Epithelial cell of proximal tubule (primary cell): Measurements from ENCODE around the gene SEPTIN1. TPM values are rescaled to one million over a fixed set of nuclear protein-coding genes. Genes with fewer than 3 reads are reported as not detected.
"Not testable (repeated sequence)": the region's sequence is repeated elsewhere in the genome, so short reads cannot be mapped to it uniquely, and the experiment has no call there.

Experiments used
- DNase-seq: peaks from one replicate; pipeline ENCODE4 v3.0.0-alpha.2; 2011; ENCODE audit warnings: low read depth
- H3K4me3 ChIP-seq: 2 replicates; pipeline ENCODE4 v1.5.1; 2011; ENCODE audit warnings: low read depth, mild to moderate bottlenecking, low read length
- total RNA-seq: library from RNA; depleted of rRNA; stranded (reverse); fragments of >200 nt; gene quantifications from 2 replicates; pipeline ENCODE4 v1.2.3, GENCODE V29; 2015
- TF ChIP-seq, protein P1 (sequence below): conservative IDR thresholded peaks from 2 replicates; pipeline ENCODE4 v1.5.1; 2012; ENCODE audit warnings: low read depth, mild to moderate bottlenecking, low read length

The SEPTIN1 gene
- total RNA-seq, 1 donor from 2014 or later = 0.23 TPM

DNA sequence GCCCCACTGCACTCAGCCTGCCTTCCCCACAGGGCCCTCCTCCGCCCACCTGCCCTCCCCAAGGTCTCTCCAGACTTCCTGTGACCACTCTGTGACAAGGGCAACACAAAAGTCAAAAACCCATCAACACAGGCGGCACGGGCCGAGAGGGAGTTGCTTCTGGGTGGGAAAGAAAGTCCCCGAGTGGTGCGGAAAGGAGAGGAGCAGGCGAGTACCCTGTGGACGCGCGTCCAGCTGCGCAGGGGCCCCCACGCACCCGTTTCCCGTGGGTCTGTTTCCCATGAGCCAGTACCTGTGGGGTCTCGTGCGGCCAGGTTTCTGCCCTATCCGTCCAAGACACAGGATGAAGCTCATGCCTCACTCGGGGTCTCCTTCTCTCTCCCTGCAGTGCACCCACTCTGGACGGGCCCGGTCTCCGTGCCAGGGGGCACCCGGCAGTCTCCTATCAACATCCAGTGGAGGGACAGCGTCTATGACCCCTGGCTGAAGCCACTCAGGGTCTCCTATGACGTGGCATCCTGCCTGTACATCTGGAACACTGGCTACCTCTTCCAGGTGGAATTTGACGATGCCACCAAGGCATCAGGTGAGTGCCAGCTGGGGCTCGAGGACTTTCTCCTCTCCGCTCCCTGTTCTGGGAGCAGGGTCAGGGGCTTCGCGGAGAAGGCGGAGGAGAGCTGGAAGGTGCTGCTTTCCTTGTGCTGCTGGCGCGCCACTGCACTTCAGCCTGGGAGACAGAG lies 39.4 kb downstream of the SEPTIN1 start:
- TF ChIP-seq, protein P1, sequence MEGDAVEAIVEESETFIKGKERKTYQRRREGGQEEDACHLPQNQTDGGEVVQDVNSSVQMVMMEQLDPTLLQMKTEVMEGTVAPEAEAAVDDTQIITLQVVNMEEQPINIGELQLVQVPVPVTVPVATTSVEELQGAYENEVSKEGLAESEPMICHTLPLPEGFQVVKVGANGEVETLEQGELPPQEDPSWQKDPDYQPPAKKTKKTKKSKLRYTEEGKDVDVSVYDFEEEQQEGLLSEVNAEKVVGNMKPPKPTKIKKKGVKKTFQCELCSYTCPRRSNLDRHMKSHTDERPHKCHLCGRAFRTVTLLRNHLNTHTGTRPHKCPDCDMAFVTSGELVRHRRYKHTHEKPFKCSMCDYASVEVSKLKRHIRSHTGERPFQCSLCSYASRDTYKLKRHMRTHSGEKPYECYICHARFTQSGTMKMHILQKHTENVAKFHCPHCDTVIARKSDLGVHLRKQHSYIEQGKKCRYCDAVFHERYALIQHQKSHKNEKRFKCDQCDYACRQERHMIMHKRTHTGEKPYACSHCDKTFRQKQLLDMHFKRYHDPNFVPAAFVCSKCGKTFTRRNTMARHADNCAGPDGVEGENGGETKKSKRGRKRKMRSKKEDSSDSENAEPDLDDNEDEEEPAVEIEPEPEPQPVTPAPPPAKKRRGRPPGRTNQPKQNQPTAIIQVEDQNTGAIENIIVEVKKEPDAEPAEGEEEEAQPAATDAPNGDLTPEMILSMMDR = no peak
- no peak for DNase-seq
- no peak overlapping the region for H3K4me3 ChIP-seq

DNA sequence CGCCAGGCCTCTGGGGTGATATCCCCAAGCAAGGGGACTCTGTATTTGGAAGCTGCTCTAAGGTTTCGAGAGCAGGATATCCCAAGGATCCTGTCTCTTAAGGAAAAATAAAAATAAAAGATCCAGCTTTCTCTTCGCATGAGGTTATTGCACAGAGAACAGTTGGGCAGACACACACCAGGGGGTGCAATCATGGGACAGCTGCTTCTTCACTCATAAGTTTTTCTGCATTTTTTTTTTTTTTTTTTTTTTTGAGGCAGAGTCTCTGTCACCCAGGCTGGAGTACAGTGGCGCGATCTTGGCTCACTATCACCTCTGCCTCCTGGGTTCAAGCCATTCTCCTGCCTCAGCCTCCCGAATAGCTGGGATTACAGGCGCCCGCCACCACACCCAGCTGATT lies 40.4 kb downstream of the SEPTIN1 start:
- TF ChIP-seq, protein P1 = peak; percentile 17
- DNase-seq, H3K4me3 ChIP-seq: not testable (repeated sequence)

DNA sequence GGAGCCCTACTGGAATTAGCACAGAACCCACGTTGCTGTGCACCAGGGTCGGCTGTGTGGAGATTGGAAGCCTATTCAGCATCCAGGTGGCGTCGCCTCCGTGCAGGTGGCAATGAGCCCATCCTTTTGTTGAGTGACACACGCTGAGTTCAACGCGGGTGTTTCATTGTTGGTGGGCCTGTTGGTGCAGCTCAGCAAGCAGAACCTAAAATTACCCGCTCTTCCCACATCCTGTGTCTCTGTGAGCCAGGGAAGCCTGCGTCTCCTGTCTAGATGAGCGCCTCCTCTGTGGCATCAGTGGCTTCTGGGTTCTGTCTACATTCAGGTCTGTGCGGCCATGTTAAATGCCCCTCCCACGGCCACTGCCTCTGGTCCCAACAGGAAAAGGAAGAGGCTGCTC lies 41.7 kb downstream of the SEPTIN1 start:
- TF ChIP-seq, protein P1 = no peak
- no peak overlapping the region for H3K4me3 ChIP-seq
- DNase-seq = no peak

DNA sequence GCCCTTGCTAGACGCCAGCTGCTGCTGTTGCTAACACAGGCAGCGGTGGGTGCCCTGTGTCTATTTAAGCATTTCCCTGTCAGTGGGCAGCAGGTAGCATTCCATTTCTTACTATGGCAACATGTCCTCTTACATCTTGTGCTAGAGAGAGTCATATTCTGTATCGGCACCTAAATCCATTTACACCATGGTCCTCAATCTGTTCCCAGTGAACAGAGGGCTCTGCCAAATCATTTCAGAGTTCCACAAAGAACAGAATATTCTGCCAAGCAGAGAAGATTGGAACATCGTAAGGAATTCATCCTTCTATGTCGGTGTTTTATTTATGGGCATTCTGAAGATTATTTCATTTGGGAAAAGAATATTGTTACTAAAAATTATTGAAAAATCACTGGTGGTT lies 43.6 kb downstream of the SEPTIN1 start:
- not testable (repeated sequence) for DNase-seq, H3K4me3 ChIP-seq

DNA sequence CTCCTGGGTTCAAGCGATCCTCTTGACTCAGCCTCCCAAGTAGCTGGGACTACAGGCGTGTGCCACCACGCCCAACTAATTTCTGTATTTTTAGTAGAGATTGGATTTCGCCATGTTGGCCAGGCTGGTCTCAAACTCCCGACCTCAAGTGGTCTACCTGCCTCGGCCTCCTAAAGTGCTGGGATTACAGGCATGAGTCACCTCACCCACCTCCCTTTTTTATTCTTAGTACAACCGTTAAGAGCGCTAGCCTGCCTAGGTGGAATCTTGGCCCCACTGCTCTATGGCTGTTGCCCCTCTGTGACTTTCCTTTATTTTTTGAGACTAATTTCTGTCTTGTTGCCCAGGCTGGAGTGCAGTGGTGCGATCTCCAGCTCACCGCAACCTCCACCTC lies 44.4 kb downstream of the SEPTIN1 start:
- not testable (repeated sequence) for DNase-seq, H3K4me3 ChIP-seq

DNA sequence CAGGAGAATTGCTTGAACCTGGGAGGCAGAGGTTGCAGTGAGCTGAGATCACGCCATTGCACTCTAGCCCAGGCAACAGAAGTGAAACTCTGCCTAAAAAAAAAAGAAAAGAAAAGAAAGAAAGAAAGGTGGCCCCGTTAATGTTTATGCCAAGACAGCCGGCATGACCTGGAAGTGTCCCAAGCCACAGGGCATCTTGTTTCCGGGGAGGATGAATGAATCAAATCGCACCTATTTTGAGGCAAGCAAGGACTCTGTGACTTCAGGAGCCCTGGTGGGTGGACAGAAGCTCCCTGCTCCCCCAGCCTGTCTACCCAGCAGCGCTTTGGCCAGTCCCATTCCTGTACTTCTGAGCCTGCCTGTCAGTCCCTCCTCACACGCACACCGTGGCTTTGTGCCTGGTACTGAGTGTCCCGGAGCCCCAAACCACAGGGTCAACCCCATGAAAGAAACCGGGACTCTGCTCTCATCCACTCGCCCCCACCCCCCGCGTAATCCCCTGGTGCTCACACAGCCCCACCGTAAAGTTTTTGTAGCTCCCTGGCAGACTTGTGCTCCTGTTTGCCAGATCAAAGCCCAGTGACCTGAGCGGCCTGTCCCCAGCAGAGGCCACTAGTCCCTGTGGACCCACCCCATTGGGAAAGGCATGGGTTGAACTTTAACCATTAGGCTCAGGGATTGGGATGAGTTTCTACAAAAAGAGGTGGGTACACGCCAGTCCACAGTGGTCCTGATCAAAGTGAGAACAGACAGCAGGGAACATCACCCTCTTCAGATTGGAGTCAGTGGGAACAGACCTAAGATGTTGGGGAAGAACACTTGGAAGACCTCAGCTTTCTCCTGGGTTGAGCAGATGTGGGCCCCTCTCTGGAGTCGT lies 46.5 kb downstream of the SEPTIN1 start:
- TF ChIP-seq, protein P1 = no peak
- peak overlapping the region; percentile 73 for H3K4me3 ChIP-seq
- DNase-seq = no peak

DNA sequence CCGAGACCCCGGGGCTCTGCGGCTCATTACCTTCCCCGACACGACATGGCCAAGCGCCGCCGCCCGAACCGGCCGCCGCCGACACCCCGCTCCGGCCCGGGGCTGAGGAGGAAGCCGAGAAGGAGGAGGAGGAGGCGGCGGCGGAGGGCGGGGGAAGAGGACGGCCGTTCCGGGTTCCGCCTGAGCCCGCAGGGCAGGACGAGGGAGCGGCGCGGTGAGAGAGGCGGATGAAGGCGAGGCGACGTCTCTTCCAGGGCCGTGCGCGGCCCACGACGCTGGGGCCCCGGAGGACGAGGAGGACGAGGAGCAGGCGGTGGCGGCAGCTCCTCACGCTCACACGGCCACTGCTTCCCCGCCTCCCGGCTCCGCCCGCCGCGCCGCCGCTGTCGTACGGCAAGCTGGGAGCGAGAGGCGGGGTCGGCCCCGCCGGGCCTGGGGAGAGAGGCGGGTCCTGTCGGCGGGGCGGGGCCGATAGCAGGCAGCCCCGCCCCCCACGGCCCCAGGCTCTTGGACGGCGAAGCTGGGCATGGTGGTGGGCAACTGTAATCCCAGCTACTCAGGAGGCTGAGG lies 47.2 kb downstream of the SEPTIN1 start:
- not testable (repeated sequence) for DNase-seq
- peak overlapping the region; percentile 73 for H3K4me3 ChIP-seq

DNA sequence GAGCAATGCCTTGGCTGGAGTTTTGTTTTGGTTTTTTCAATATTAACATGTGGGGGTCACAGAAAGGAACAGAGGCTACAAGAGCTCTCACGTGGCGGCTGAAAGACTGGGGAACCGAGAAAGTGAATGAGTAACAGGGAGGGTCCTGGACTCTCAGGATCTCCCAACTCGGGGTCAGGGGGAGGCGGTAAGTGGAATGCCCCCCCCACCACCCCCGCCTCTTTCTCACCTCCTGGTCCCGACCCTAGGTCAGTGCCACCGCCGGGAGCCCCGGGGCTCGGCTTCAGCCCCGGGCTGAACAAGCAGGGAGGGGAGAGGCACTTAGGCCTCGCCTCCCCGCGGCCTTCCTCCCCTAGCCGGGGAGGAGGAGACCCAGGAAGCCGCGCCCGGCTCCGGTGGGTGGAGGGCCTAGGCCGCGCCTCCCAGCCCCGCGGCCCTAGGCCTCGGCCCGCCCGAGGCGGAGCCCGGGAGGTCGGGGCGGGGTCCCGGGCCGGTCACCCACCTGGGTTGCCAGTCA lies 47.8 kb downstream of the SEPTIN1 start:
- H3K4me3 ChIP-seq = peak overlapping the region; percentile 73
- DNase-seq = not testable (repeated sequence)

Other genes starting within 250 kb of the SEPTIN1 start
- 24.1 and 26.3 TPM in 2 replicates for gene CORO1A, start 199.0 kb downstream of the SEPTIN1 start, total RNA-seq
- 421 and 538 TPM in 2 replicates for gene BOLA2B, start 188.9 kb downstream of the SEPTIN1 start, total RNA-seq
- gene SLX1A, start 188.7 kb downstream of the SEPTIN1 start, total RNA-seq = 57.7 and 158 TPM in 2 replicates
- gene SULT1A3, start 183.3 kb downstream of the SEPTIN1 start, total RNA-seq = 6.6 and 12.1 TPM in 2 replicates
- gene NPIPB13, start 134.1 kb downstream of the SEPTIN1 start, total RNA-seq = 0.98 and 4.0 TPM in 2 replicates
- gene CD2BP2, start 27.3 kb downstream of the SEPTIN1 start, total RNA-seq = 68.9 and 75.2 TPM in 2 replicates
- gene TBC1D10B, start 12.1 kb downstream of the SEPTIN1 start, total RNA-seq = 51.8 and 53.6 TPM in 2 replicates
- not detected in 2 replicates for gene MYL11, start 7.8 kb downstream of the SEPTIN1 start, total RNA-seq
- gene ZNF48, start 12.9 kb upstream of the SEPTIN1 start, total RNA-seq = 12.6 and 15.6 TPM in 2 replicates
- gene ZNF771, start 25.0 kb upstream of the SEPTIN1 start, total RNA-seq = 6.1 and 13.1 TPM in 2 replicates
- gene DCTPP1, start 47.5 kb upstream of the SEPTIN1 start, total RNA-seq = 108 and 136 TPM in 2 replicates
- 17.6 and 27.6 TPM in 2 replicates for gene SEPHS2, start 63.3 kb upstream of the SEPTIN1 start, total RNA-seq
- gene ITGAL, start 90.2 kb upstream of the SEPTIN1 start, total RNA-seq = not detected in 2 replicates
- 34.8 and 35.2 TPM in 2 replicates for gene ZNF768, start 144.0 kb upstream of the SEPTIN1 start, total RNA-seq
- gene ZNF747, start 152.3 kb upstream of the SEPTIN1 start, total RNA-seq = 5.1 and 7.6 TPM in 2 replicates
- 5.2 and 10.9 TPM in 2 replicates for gene ZNF764, start 175.8 kb upstream of the SEPTIN1 start, total RNA-seq
- 8.2 and 9.1 TPM in 2 replicates for gene ZNF688, start 189.2 kb upstream of the SEPTIN1 start, total RNA-seq
- gene ZNF785, start 203.1 kb upstream of the SEPTIN1 start, total RNA-seq = 3.2 and 7.6 TPM in 2 replicates
- 7.7 and 9.6 TPM in 2 replicates for gene ZNF689, start 227.8 kb upstream of the SEPTIN1 start, total RNA-seq